ENCODE results near the gene IFNG-AS1. TPM values are rescaled to one million over a fixed set of nuclear protein-coding genes. Genes with fewer than 3 reads are reported as not detected.

The IFNG-AS1 gene
- total RNA-seq, 1 experiment from 2014 or later = not detected

DNA sequence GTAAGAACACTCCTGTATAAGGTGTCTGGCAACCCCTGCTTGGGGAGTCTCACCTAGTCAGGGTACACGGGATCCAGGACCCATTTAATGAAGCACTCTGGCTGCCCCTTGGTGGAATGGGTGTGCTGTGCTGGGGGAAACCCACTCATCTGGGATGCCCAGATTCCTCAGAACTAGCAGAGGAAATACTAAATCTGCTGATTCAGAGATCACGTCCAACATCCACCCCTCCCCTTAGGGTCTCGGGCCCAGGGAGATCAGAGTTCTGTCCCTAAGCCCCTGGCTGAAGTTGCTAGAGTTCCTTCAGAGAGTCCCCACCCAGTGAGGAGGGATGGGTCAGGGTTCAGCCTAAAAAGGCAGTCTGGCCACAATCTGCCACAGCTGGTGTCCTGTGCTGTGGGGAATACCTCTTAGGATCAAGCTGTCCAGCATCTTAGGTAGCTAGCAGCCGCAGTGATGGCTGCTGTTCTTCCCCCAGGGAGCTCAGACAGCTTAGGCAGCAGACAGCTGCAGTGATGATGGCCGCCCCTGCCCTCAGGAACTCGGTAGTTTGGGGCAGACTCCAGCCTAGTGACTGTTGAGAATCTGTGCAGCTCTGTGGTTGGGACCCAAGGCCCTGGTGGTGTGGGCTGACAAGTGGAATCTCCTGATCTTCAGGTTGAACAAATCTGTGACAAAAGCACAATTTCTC, 74.8 kb downstream of the IFNG-AS1 start:
- peaks cover 51% of the 10 kb centered on the region for H3K27me3 ChIP-seq (ENCODE audit: low read length)
- no peaks in the 10 kb centered on the region for H3K36me3 ChIP-seq (ENCODE audit: low read depth, low read length)
- TF ChIP-seq EZH2phosphoT487 (IDR thresholded peaks at IDR 0.05; ENCODE audit: borderline replicate concordance, low read length) = no peak
- TF ChIP-seq EZH2 (IDR thresholded peaks at IDR 0.05; ENCODE audit: low read length, unreplicated experiment) = no peak
- TF ChIP-seq CTCF (conservative IDR thresholded peaks at IDR 0.05; ENCODE audit: low read depth, low read length) = no peak
- no peak overlapping the region for H3K4me2 ChIP-seq (ENCODE audit: low read length)
- no peak overlapping the region for H3K9ac ChIP-seq (ENCODE audit: low read length)
- no peak overlapping the region for H2AFZ ChIP-seq (ENCODE audit: low read length)
- no peak for DNase-seq
- no peak overlapping the region for H3K27ac ChIP-seq (ENCODE audit: low read length)
- no peaks in the 10 kb centered on the region for H4K20me1 ChIP-seq (ENCODE audit: low read length)
- 0 out of 2 replicates have a peak, but pooled peaks cover 6% of the 10 kb centered on the region for H3K9me3 ChIP-seq (ENCODE audit: low read length)
- H3K9me2 ChIP-seq (replicated peaks; ENCODE audit: low read length) = no peaks in the 10 kb centered on the region
- ChIA-PET POLR2A (ENCODE audit: unreplicated experiment) (no interaction called here), CTCF (no interaction called here)
- no peak overlapping the region for H3K4me3 ChIP-seq (ENCODE audit: low read length)
- no peak for ATAC-seq
- H3F3A ChIP-seq (ENCODE audit: low read length, unreplicated experiment) = no peaks in the 10 kb centered on the region
- no peaks in the 10 kb centered on the region for H3K79me2 ChIP-seq (ENCODE audit: low read length)
- no peaks in the 10 kb centered on the region for H3K4me1 ChIP-seq (ENCODE audit: insufficient read depth, low read length)
- intact Hi-C loops (cut with micrococcal nuclease) = no loop called here
- no TSS peak for BruUV-seq (replicated peaks)

- Histone ChIP-seq H3K4me2 (ENCODE audit: low read length) (no peak overlapping the region), H3K9me3 (ENCODE audit: low read length) (0 out of 2 replicates have a peak, but pooled peaks cover 6% of the 10 kb centered on the region), H3K36me3 (ENCODE audit: low read depth, low read length) (no peaks in the 10 kb centered on the region), H3K4me1 (ENCODE audit: insufficient read depth, low read length) (no peaks in the 10 kb centered on the region), H3K4me3 (ENCODE audit: low read length) (no peak overlapping the region), H4K20me1 (ENCODE audit: low read length) (no peaks in the 10 kb centered on the region), H2AFZ (ENCODE audit: low read length) (no peak overlapping the region), H3F3A (ENCODE audit: low read length, unreplicated experiment) (no peaks in the 10 kb centered on the region), H3K9me2 (replicated peaks; ENCODE audit: low read length) (no peaks in the 10 kb centered on the region), H3K79me2 (ENCODE audit: low read length) (no peaks in the 10 kb centered on the region), H3K27me3 (ENCODE audit: low read length) (peaks cover 54% of the 10 kb centered on the region), H3K27ac (ENCODE audit: low read length) (no peak overlapping the region), H3K9ac (ENCODE audit: low read length) (no peak overlapping the region)
- BruUV-seq (replicated peaks) = no TSS peak
- intact Hi-C loops (cut with micrococcal nuclease) = no loop called here
- no peak for TF ChIP-seq EZH2 (IDR thresholded peaks at IDR 0.05; ENCODE audit: low read length, unreplicated experiment)
- TF ChIP-seq EZH2phosphoT487 (IDR thresholded peaks at IDR 0.05; ENCODE audit: borderline replicate concordance, low read length) = no peak
- TF ChIP-seq CTCF (conservative IDR thresholded peaks at IDR 0.05; ENCODE audit: low read depth, low read length) = no peak
- POLR2A ChIA-PET (ENCODE audit: unreplicated experiment) = interaction anchor here (0.6 kb wide), 1 partner anchor 288 kb away, joined by 9 read pairs; no protein-coding TSS in a partner anchor
- no peak for DNase-seq
- no peak for ATAC-seq
- CTCF ChIA-PET = no interaction called here
Measured at GRCh38 chr12:68065163-68065562, 75.9 kb downstream of the IFNG-AS1 start.

- intact Hi-C loops (cut with micrococcal nuclease) = no loop called here
- CTCF ChIA-PET = no interaction called here
Measured at GRCh38 chr12:68065687-68066086, 76.4 kb downstream of the IFNG-AS1 start.

More at GRCh38 chr12:68065687-68066086, 76.4 kb downstream of the IFNG-AS1 start:
- no peak overlapping the region for H3K9ac ChIP-seq (ENCODE audit: low read length)
- H3K9me3 ChIP-seq (ENCODE audit: low read length) = 0 out of 2 replicates have a peak, but pooled peaks cover 6% of the 10 kb centered on the region
- TF ChIP-seq CTCF (conservative IDR thresholded peaks at IDR 0.05; ENCODE audit: low read depth, low read length) = no peak
- TF ChIP-seq EZH2 (IDR thresholded peaks at IDR 0.05; ENCODE audit: low read length, unreplicated experiment) = no peak
- no peak for TF ChIP-seq EZH2phosphoT487 (IDR thresholded peaks at IDR 0.05; ENCODE audit: borderline replicate concordance, low read length)
- H3K4me3 ChIP-seq (ENCODE audit: low read length) = no peak overlapping the region
- no peaks in the 10 kb centered on the region for H4K20me1 ChIP-seq (ENCODE audit: low read length)
- no peaks in the 10 kb centered on the region for H3K4me1 ChIP-seq (ENCODE audit: insufficient read depth, low read length)
- no peak overlapping the region for H3K27ac ChIP-seq (ENCODE audit: low read length)
- H3F3A ChIP-seq (ENCODE audit: low read length, unreplicated experiment) = no peaks in the 10 kb centered on the region
- no peak for DNase-seq
- POLR2A ChIA-PET (ENCODE audit: unreplicated experiment) = no interaction called here
- no peaks in the 10 kb centered on the region for H3K79me2 ChIP-seq (ENCODE audit: low read length)
- H3K27me3 ChIP-seq (ENCODE audit: low read length) = peaks cover 54% of the 10 kb centered on the region
- no peak overlapping the region for H3K4me2 ChIP-seq (ENCODE audit: low read length)
- H3K9me2 ChIP-seq (replicated peaks; ENCODE audit: low read length) = no peaks in the 10 kb centered on the region
- H2AFZ ChIP-seq (ENCODE audit: low read length) = no peak overlapping the region
- no peak for ATAC-seq
- no peaks in the 10 kb centered on the region for H3K36me3 ChIP-seq (ENCODE audit: low read depth, low read length)
- no TSS peak for BruUV-seq (replicated peaks)

All from PC-3 (cell line).